Measurements from ENCODE around the gene EXOC6B. TPM values are rescaled to one million over a fixed set of nuclear protein-coding genes. Genes with fewer than 3 reads are reported as not detected.
A peak's percentile ranks its signal among the peaks of the same experiment; 100 is the strongest.

Gene EXOC6B
- total RNA-seq, 1 donor, result 24.6 TPM

GRCh38 chr2:72181616-72182015 lies 644.2 kb downstream of the EXOC6B start:
- H3K9me3 ChIP-seq (ENCODE audit: low read depth, low read length), result no peaks in the 10 kb centered on the region
- TF ChIP-seq, protein P1, sequence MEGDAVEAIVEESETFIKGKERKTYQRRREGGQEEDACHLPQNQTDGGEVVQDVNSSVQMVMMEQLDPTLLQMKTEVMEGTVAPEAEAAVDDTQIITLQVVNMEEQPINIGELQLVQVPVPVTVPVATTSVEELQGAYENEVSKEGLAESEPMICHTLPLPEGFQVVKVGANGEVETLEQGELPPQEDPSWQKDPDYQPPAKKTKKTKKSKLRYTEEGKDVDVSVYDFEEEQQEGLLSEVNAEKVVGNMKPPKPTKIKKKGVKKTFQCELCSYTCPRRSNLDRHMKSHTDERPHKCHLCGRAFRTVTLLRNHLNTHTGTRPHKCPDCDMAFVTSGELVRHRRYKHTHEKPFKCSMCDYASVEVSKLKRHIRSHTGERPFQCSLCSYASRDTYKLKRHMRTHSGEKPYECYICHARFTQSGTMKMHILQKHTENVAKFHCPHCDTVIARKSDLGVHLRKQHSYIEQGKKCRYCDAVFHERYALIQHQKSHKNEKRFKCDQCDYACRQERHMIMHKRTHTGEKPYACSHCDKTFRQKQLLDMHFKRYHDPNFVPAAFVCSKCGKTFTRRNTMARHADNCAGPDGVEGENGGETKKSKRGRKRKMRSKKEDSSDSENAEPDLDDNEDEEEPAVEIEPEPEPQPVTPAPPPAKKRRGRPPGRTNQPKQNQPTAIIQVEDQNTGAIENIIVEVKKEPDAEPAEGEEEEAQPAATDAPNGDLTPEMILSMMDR (IDR thresholded peaks at IDR 0.05; ENCODE audit: extremely low read depth, low read depth, low read length), result no peak
- H2AFZ ChIP-seq (ENCODE audit: low read length), result no peak overlapping the region
- no peaks in the 10 kb centered on the region for H4K20me1 ChIP-seq (ENCODE audit: insufficient read depth, low read length)
- no peak overlapping the region for H3K4me3 ChIP-seq (ENCODE audit: insufficient read depth, low read length)
- H3K27me3 ChIP-seq (ENCODE audit: insufficient read depth, low read length), result no peaks in the 10 kb centered on the region
- H3K4me1 ChIP-seq (ENCODE audit: insufficient read depth, low read length), result no peaks in the 10 kb centered on the region
- H3K4me2 ChIP-seq (ENCODE audit: insufficient read depth, low read length), result no peak overlapping the region
- no peak overlapping the region for H3K27ac ChIP-seq (ENCODE audit: low read depth, low read length)
- no peak for DNase-seq (ENCODE audit: insufficient read length, low spot score, missing footprints)
- H3K36me3 ChIP-seq (ENCODE audit: insufficient read depth, low read length), result no peaks in the 10 kb centered on the region
- H3K79me2 ChIP-seq (ENCODE audit: insufficient read depth, low read length), result no peaks in the 10 kb centered on the region

GRCh38 chr2:72180351-72180750 lies 645.5 kb downstream of the EXOC6B start:
- Histone ChIP-seq H4K20me1 (ENCODE audit: insufficient read depth, low read length) (no peaks in the 10 kb centered on the region), H3K9me3 (ENCODE audit: low read depth, low read length) (no peaks in the 10 kb centered on the region), H2AFZ (ENCODE audit: low read length) (no peak overlapping the region), H3K27me3 (ENCODE audit: insufficient read depth, low read length) (no peaks in the 10 kb centered on the region), H3K4me3 (ENCODE audit: insufficient read depth, low read length) (no peak overlapping the region), H3K4me1 (ENCODE audit: insufficient read depth, low read length) (no peaks in the 10 kb centered on the region), H3K27ac (ENCODE audit: low read depth, low read length) (no peak overlapping the region), H3K79me2 (ENCODE audit: insufficient read depth, low read length) (no peaks in the 10 kb centered on the region), H3K4me2 (ENCODE audit: insufficient read depth, low read length) (no peak overlapping the region), H3K36me3 (ENCODE audit: insufficient read depth, low read length) (no peaks in the 10 kb centered on the region)
- TF ChIP-seq, protein P1 (IDR thresholded peaks at IDR 0.05; ENCODE audit: extremely low read depth, low read depth, low read length), result no peak
- DNase-seq (ENCODE audit: insufficient read length, low spot score, missing footprints), result peak; percentile 5

- no peaks in the 10 kb centered on the region for H3K9me3 ChIP-seq (ENCODE audit: low read depth, low read length)
- H3K4me3 ChIP-seq (ENCODE audit: insufficient read depth, low read length), result no peak overlapping the region
- H3K79me2 ChIP-seq (ENCODE audit: insufficient read depth, low read length), result no peaks in the 10 kb centered on the region
- no peak overlapping the region for H3K27ac ChIP-seq (ENCODE audit: low read depth, low read length)
- no peaks in the 10 kb centered on the region for H3K4me1 ChIP-seq (ENCODE audit: insufficient read depth, low read length)
- H3K27me3 ChIP-seq (ENCODE audit: insufficient read depth, low read length), result no peaks in the 10 kb centered on the region
- peak; percentile 42 for DNase-seq (ENCODE audit: insufficient read length, low spot score, missing footprints)
- no peaks in the 10 kb centered on the region for H4K20me1 ChIP-seq (ENCODE audit: insufficient read depth, low read length)
- H2AFZ ChIP-seq (ENCODE audit: low read length), result no peak overlapping the region
- no peaks in the 10 kb centered on the region for H3K36me3 ChIP-seq (ENCODE audit: insufficient read depth, low read length)
- H3K4me2 ChIP-seq (ENCODE audit: insufficient read depth, low read length), result no peak overlapping the region
- TF ChIP-seq, protein P1 (IDR thresholded peaks at IDR 0.05; ENCODE audit: extremely low read depth, low read depth, low read length), result no peak
These were observed 647.3 kb downstream of the EXOC6B start for GRCh38 chr2:72178551-72178950.

DNA sequence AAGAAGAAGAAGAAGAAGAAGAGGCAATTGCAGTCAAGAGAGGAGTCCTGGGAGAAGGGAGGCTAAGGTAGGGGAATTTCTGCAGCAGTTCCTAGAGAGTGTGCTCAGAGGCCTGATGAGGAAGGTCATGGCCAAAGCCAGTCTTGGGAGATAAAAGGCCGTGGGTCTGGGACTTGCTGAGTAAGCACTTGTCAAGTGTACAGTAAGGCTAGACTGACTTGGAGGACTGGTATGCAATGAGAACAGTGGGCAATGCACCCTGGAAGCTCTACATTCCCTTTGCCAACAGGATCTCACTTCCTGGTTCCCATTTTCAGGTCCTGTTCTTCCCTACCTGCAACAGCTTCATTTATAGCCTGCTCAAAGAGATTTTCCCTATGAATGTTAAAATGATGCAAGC lies 649.6 kb downstream of the EXOC6B start:
- H3K36me3 ChIP-seq (ENCODE audit: insufficient read depth, low read length), result no peaks in the 10 kb centered on the region
- no peak for DNase-seq (ENCODE audit: insufficient read length, low spot score, missing footprints)
- H3K9me3 ChIP-seq (ENCODE audit: low read depth, low read length), result no peaks in the 10 kb centered on the region
- no peaks in the 10 kb centered on the region for H3K79me2 ChIP-seq (ENCODE audit: insufficient read depth, low read length)
- H3K4me1 ChIP-seq (ENCODE audit: insufficient read depth, low read length), result no peaks in the 10 kb centered on the region
- TF ChIP-seq, protein P1 (IDR thresholded peaks at IDR 0.05; ENCODE audit: extremely low read depth, low read depth, low read length), result no peak
- no peak overlapping the region for H3K4me2 ChIP-seq (ENCODE audit: insufficient read depth, low read length)
- H3K27ac ChIP-seq (ENCODE audit: low read depth, low read length), result no peak overlapping the region
- H3K4me3 ChIP-seq (ENCODE audit: insufficient read depth, low read length), result no peak overlapping the region
- H4K20me1 ChIP-seq (ENCODE audit: insufficient read depth, low read length), result no peaks in the 10 kb centered on the region
- H2AFZ ChIP-seq (ENCODE audit: low read length), result no peak overlapping the region
- H3K27me3 ChIP-seq (ENCODE audit: insufficient read depth, low read length), result no peaks in the 10 kb centered on the region

All from osteoblast (primary cell).